GM23338 (cell line): ENCODE data around the gene FUBP1.

Experiments
- EZH2 ChIP-seq: fragments of 200-600 bp; sonication (generic); IDR thresholded peaks from one replicate; pipeline ENCODE4 v1.8.0; 2017; ENCODE audit warnings: antibody characterized with exemption, mild to moderate bottlenecking, low read depth; ENCODE audit not compliant: unreplicated experiment
- NANOG ChIP-seq: IDR thresholded peaks from 2 replicates; pipeline ENCODE4 v1.6.1; 2016; ENCODE audit warnings: antibody characterized with exemption, borderline replicate concordance
- POLR2AphosphoS5 ChIP-seq: IDR thresholded peaks from 2 replicates; pipeline ENCODE4 v1.6.1; 2016; ENCODE audit warnings: antibody characterized with exemption, low read depth
- ZNF331 ChIP-seq: fragments of 250-450 bp; sonication (Bioruptor Pico); IDR thresholded peaks from 2 replicates; pipeline ENCODE4 v1.5.0; 2020; ENCODE audit warnings: low read depth, mild to moderate bottlenecking, moderate library complexity
- TF ChIP-seq, protein P1 (sequence below): IDR thresholded peaks from one replicate; pipeline ENCODE4 v1.6.1; 2018; ENCODE audit warnings: antibody characterized with exemption; ENCODE audit not compliant: unreplicated experiment
- TF ChIP-seq, protein P2 (sequence below), 2 experiments: fragments of 200-600 bp in 1 of 2; sonication (generic) in 1 of 2; conservative IDR thresholded peaks; 2 replicates each; pipeline versions ENCODE4 v1.5.1 to v1.6.1; 2016 to 2017; ENCODE audit warnings: antibody characterized with exemption in 2 of 2, low read depth in 2 of 2, mild to moderate bottlenecking in 2 of 2, moderate library complexity in 1 of 2

DNA sequence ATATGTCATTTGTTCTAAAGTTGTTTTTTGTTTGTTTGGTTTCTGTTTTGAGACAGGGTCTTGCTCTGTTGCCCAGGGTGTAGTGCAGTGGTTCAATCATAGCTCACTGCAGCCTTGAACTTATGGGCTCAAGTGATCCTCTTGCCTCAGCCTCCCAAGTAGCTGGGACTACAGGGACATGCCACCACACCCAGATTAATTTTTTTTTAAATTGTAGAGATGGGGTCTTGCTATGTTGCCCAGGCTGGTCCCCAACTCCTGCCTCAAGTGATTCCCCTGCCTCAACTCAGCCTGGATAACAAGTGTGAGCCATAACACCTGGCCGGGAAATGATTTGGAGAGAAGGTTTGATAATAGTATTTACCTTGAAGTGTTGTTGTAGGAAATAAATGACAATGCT, 72.2 kb downstream of the FUBP1 start:
- TF ChIP-seq NANOG (no peak), EZH2 (no peak), POLR2AphosphoS5 (no peak), ZNF331 (CRISPR knock-in tag) (no peak)
- TF ChIP-seq, protein P1, sequence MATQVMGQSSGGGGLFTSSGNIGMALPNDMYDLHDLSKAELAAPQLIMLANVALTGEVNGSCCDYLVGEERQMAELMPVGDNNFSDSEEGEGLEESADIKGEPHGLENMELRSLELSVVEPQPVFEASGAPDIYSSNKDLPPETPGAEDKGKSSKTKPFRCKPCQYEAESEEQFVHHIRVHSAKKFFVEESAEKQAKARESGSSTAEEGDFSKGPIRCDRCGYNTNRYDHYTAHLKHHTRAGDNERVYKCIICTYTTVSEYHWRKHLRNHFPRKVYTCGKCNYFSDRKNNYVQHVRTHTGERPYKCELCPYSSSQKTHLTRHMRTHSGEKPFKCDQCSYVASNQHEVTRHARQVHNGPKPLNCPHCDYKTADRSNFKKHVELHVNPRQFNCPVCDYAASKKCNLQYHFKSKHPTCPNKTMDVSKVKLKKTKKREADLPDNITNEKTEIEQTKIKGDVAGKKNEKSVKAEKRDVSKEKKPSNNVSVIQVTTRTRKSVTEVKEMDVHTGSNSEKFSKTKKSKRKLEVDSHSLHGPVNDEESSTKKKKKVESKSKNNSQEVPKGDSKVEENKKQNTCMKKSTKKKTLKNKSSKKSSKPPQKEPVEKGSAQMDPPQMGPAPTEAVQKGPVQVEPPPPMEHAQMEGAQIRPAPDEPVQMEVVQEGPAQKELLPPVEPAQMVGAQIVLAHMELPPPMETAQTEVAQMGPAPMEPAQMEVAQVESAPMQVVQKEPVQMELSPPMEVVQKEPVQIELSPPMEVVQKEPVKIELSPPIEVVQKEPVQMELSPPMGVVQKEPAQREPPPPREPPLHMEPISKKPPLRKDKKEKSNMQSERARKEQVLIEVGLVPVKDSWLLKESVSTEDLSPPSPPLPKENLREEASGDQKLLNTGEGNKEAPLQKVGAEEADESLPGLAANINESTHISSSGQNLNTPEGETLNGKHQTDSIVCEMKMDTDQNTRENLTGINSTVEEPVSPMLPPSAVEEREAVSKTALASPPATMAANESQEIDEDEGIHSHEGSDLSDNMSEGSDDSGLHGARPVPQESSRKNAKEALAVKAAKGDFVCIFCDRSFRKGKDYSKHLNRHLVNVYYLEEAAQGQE: no peak
- TF ChIP-seq, protein P2, sequence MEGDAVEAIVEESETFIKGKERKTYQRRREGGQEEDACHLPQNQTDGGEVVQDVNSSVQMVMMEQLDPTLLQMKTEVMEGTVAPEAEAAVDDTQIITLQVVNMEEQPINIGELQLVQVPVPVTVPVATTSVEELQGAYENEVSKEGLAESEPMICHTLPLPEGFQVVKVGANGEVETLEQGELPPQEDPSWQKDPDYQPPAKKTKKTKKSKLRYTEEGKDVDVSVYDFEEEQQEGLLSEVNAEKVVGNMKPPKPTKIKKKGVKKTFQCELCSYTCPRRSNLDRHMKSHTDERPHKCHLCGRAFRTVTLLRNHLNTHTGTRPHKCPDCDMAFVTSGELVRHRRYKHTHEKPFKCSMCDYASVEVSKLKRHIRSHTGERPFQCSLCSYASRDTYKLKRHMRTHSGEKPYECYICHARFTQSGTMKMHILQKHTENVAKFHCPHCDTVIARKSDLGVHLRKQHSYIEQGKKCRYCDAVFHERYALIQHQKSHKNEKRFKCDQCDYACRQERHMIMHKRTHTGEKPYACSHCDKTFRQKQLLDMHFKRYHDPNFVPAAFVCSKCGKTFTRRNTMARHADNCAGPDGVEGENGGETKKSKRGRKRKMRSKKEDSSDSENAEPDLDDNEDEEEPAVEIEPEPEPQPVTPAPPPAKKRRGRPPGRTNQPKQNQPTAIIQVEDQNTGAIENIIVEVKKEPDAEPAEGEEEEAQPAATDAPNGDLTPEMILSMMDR (conservative IDR thresholded peaks at IDR 0.05; ENCODE audit: low read depth in 2 of 2): no peak
